B cell (primary cell): ENCODE measurements around the gene GPR37. TPM values are rescaled to one million over a fixed set of nuclear protein-coding genes. Genes with fewer than 3 reads are reported as not detected.

Experiments
- ATAC-seq: fragments of 200-7000 bp; cut with Tn5 transposase; one replicate; pipeline ENCODE4 v1.10.0; 2021; ENCODE audit warnings: low read depth, mild to moderate bottlenecking, moderate number of reproducible peaks, moderate library complexity
- CTCF ChIA-PET: fragments of 350-600 bp; sonication (Branson Sonifier 250); formaldehyde crosslinking; loops from one replicate; lab custom pipeline; 2021; ENCODE audit warnings: antibody characterized with exemption, inconsistent platforms; lab: Charles Lee
- POLR2A ChIA-PET: fragments of 350-600 bp; sonication (Branson Sonifier 250); formaldehyde crosslinking; loops from one replicate; lab custom pipeline; 2021; ENCODE audit warnings: antibody characterized with exemption; lab: Charles Lee
- DNase-seq: peaks from one replicate; pipeline ENCODE4 v3.0.0; 2013
- H2AFZ ChIP-seq: 2 replicates; pipeline ENCODE4 v1.6.1; 2012; ENCODE audit warnings: mild to moderate bottlenecking, low read depth, low read length; ENCODE audit not compliant: insufficient read depth, poor library complexity, severe bottlenecking
- H3K27ac ChIP-seq, 2 donors: 1 replicate in 1 of 2; 2 replicates in 1 of 2; pipeline ENCODE4 v1.5.1; 2012 to 2013; ENCODE audit warnings: low read length in 2 of 2, mild to moderate bottlenecking in 2 of 2, moderate library complexity in 1 of 2
- H3K27me3 ChIP-seq, 4 experiments: fragments of 200-600 bp in 1 of 4; sonication (generic) in 1 of 4; replicated peaks in 1 of 4; 1 replicate in 2 of 4; 2 replicates in 2 of 4; pipeline versions ENCODE4 v1.6.1 to v1.7.0; 2013 to 2016; ENCODE audit warnings: low read length in 3 of 4, mild to moderate bottlenecking in 2 of 4, mixed read lengths in 1 of 4, moderate library complexity in 1 of 4; ENCODE audit not compliant: insufficient read depth in 4 of 4, control insufficient read depth in 3 of 4; ENCODE audit errors: control extremely low read depth in 1 of 4
- H3K36me3 ChIP-seq, 2 experiments: replicated peaks in 1 of 2; 1 replicate in 1 of 2; 2 replicates in 1 of 2; pipeline versions ENCODE4 v1.6.1 to v1.7.1; 2013; ENCODE audit warnings: low read length in 1 of 2; ENCODE audit not compliant: insufficient read depth in 2 of 2, control insufficient read depth in 1 of 2; ENCODE audit errors: control extremely low read depth in 1 of 2, extremely low read depth in 1 of 2
- H3K4me1 ChIP-seq, 2 donors: fragments of 200-600 bp in 1 of 2; sonication (generic) in 1 of 2; 1 replicate in 1 of 2; 2 replicates in 1 of 2; pipeline versions ENCODE4 v1.5.1 to v1.6.1; 2013 to 2017; ENCODE audit warnings: low read length in 2 of 2; ENCODE audit not compliant: control insufficient read depth in 2 of 2, insufficient read depth in 2 of 2
- H3K4me2 ChIP-seq: replicated peaks from 2 replicates; pipeline ENCODE3; 2012; ENCODE audit warnings: mild to moderate bottlenecking, low read depth, low read length; ENCODE audit not compliant: poor library complexity, severe bottlenecking
- H3K4me3 ChIP-seq, 5 experiments: fragments of 200-600 bp in 1 of 5; sonication (generic) in 1 of 5; 1 replicate in 3 of 5; 2 replicates in 2 of 5; pipeline versions ENCODE4 v1.5.1 to v1.7.0; 2011 to 2016; ENCODE audit warnings: low read length in 4 of 5, mild to moderate bottlenecking in 4 of 5, low read depth in 2 of 5, control low read depth in 1 of 5, moderate library complexity in 1 of 5; ENCODE audit not compliant: insufficient read depth in 1 of 5; ENCODE audit errors: control extremely low read depth in 1 of 5, extremely low read depth in 1 of 5
- H3K79me2 ChIP-seq: fragments of 200-600 bp; sonication (generic); one replicate; pipeline ENCODE4 v1.6.0; 2016; ENCODE audit warnings: low read length; ENCODE audit not compliant: control insufficient read depth, insufficient read depth
- H3K9ac ChIP-seq: fragments of 200-600 bp; sonication (generic); 2 replicates; pipeline ENCODE4 v1.6.1; 2017; ENCODE audit warnings: mild to moderate bottlenecking, low read length, moderate library complexity
- H3K9me3 ChIP-seq, 3 donors: one replicate each; pipeline versions ENCODE4 v1.6.1 to v1.7.1; 2013; ENCODE audit warnings: low read length in 2 of 3; ENCODE audit not compliant: control insufficient read depth in 2 of 3, insufficient read depth in 1 of 3; ENCODE audit errors: control extremely low read depth in 1 of 3
- H4K20me1 ChIP-seq: 2 replicates; pipeline ENCODE4 v1.6.0; 2012; ENCODE audit warnings: mild to moderate bottlenecking, low read length; ENCODE audit not compliant: insufficient read depth, control insufficient read depth, poor library complexity, severe bottlenecking
- H3K27ac Mint-ChIP-seq: one replicate; pipeline ENCODE4 v1.8.0; 2021; ENCODE audit warnings: mixed read lengths
- H3K27me3 Mint-ChIP-seq: one replicate; pipeline ENCODE4 v1.8.0; 2021; ENCODE audit warnings: mixed read lengths
- H3K4me1 Mint-ChIP-seq: one replicate; pipeline ENCODE4 v1.8.0; 2021; ENCODE audit warnings: mixed read lengths
- H3K4me3 Mint-ChIP-seq: one replicate; pipeline ENCODE4 v1.8.0; 2021; ENCODE audit warnings: mixed read lengths
- H3K9me3 Mint-ChIP-seq: one replicate; pipeline ENCODE4 v1.8.0; 2022; ENCODE audit warnings: mixed read lengths; ENCODE audit not compliant: insufficient read depth
- CTCF ChIP-seq: fragments of 200-600 bp; IDR thresholded peaks from one replicate; pipeline ENCODE4 v1.8.0; 2022; ENCODE audit warnings: antibody characterized with exemption, mild to moderate bottlenecking
- EZH2 ChIP-seq: IDR thresholded peaks from 2 replicates; pipeline ENCODE4 v1.6.1; 2012; ENCODE audit warnings: borderline replicate concordance, low read depth, mild to moderate bottlenecking, moderate library complexity, low read length; ENCODE audit not compliant: insufficient read depth, poor library complexity, severe bottlenecking
- WGBS: methylation state at CpG from one replicate; pipeline ENCODE4 v1.1.5; 2013; ENCODE audit warnings: missing lambda C conversion rate; ENCODE audit not compliant: insufficient coverage; 5-methylcytosine and 5-hydroxymethylcytosine counted together
- intact Hi-C: fragments of 100-400 bp; cut with micrococcal nuclease; formaldehyde crosslinking; loops from one replicate; pipeline ENCODE4 v1.10.0; 2022
- polyA plus RNA-seq: library from polyadenylated mRNA; depleted of rRNA; stranded (reverse); fragments of >200 nt; gene quantifications from 2 replicates; pipeline ENCODE4 v1.2.3, GENCODE V29; 2012
- total RNA-seq, 2 donors: library from RNA; stranded (reverse); fragments of 120-200 nt in 1 of 2; gene quantifications; 1 replicate in 1 of 2; 2 replicates in 1 of 2; pipeline versions ENCODE4 v1.2.3 to v1.2.4, GENCODE V29; 2013 to 2022

The GPR37 gene
- total and polyA plus RNA-seq, 2 donors (not counting 1 experiment from before 2014, with no cell fraction given) = not detected

GRCh38 chr7:124775422-124775821 lies 9.8 kb upstream of the GPR37 start:
- Histone ChIP-seq H2AFZ (no peak overlapping the region), H3K4me1 (no peaks in the 10 kb centered on the region), H4K20me1 (no peaks in the 10 kb centered on the region), H3K27me3 (no peaks in the 10 kb centered on the region), H3K9ac (no peak overlapping the region), H3K4me2 (no peak overlapping the region), H3K4me3 (no peak overlapping the region), H3K79me2 (no peaks in the 10 kb centered on the region), H3K9me3 (no peaks in the 10 kb centered on the region), H3K27ac (no peak overlapping the region), H3K36me3 (no peaks in the 10 kb centered on the region)
- POLR2A ChIA-PET = no interaction called here
- H3K4me3 Mint-ChIP-seq = no peak overlapping the region
- H3K27ac Mint-ChIP-seq = no peak overlapping the region
- H3K27me3 Mint-ChIP-seq = peaks cover 23% of the 10 kb centered on the region
- TF ChIP-seq CTCF (no peak), EZH2 (no peak)
- CTCF ChIA-PET = no interaction called here
- ATAC-seq (no peak), DNase-seq (no peak)
- H3K9me3 Mint-ChIP-seq = no peaks in the 10 kb centered on the region
- no peaks in the 10 kb centered on the region for H3K4me1 Mint-ChIP-seq
- intact Hi-C loops = no loop called here

DNA sequence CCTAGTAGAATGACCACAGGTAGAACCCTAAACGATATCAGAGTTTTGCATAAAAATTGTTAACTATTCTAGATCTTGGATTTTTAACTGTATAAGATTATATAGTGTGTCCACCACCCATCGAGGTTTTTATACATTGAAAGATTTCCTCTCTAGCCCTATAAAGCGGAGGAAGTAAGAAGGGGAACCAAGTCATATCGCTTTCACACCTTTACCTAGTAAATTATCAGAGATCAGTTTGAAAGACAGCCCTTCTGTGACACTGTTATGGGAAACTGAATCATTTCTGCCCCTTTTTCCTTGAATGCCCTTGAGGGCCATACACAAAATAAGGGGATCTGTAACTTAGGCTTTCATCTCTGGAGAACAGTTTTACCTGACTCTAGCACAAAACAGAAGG lies 8.3 kb upstream of the GPR37 start:
- H3K27me3 ChIP-seq = no peaks in the 10 kb centered on the region
- H3K9ac ChIP-seq = no peak overlapping the region
- POLR2A ChIA-PET = no interaction called here
- ATAC-seq = no peak
- H3K79me2 ChIP-seq = no peaks in the 10 kb centered on the region
- intact Hi-C loops = no loop called here
- Mint-ChIP-seq H3K27ac (no peak overlapping the region), H3K4me3 (no peak overlapping the region), H3K4me1 (no peaks in the 10 kb centered on the region), H3K9me3 (no peaks in the 10 kb centered on the region), H3K27me3 (peaks cover 20% of the 10 kb centered on the region)
- CTCF ChIA-PET = interaction anchor here (0.6 kb wide), 1 partner anchor 11 kb away, joined by 3 read pairs; no protein-coding TSS in a partner anchor
- H3K27ac ChIP-seq = no peak overlapping the region
- H3K4me2 ChIP-seq = no peak overlapping the region
- H4K20me1 ChIP-seq = no peaks in the 10 kb centered on the region
- no peaks in the 10 kb centered on the region for H3K36me3 ChIP-seq
- H2AFZ ChIP-seq = no peak overlapping the region
- no CpG with 5 or more reads among the region's 4 CpGs for WGBS
- no peaks in the 10 kb centered on the region for H3K4me1 ChIP-seq
- H3K9me3 ChIP-seq = no peaks in the 10 kb centered on the region
- TF ChIP-seq EZH2 (no peak), CTCF (no peak)
- no peak for DNase-seq
- no peak overlapping the region for H3K4me3 ChIP-seq
